Common myeloid progenitor, CD34-positive (primary cell): ENCODE data around the gene PNP.

ENCODE experiments used
- CTCF ChIA-PET: fragments of 350-600 bp; sonication (Branson Sonifier 250); formaldehyde crosslinking; loops from one replicate; lab custom pipeline; 2021; ENCODE audit warnings: antibody characterized with exemption; lab: Charles Lee
- POLR2A ChIA-PET: fragments of 350-600 bp; sonication (Branson Sonifier 250); formaldehyde crosslinking; loops from one replicate; lab custom pipeline; 2021; ENCODE audit warnings: antibody characterized with exemption; lab: Charles Lee
- DNase-seq, 3 donors: peaks; one replicate each; pipeline versions ENCODE4 v3.0.0 to v3.0.0-alpha.2; 2013
- H3K27ac ChIP-seq, 2 experiments: 1 replicate in 1 of 2; 2 replicates in 1 of 2; pipeline ENCODE4 v1.7.0; 2013; ENCODE audit warnings: inconsistent platforms in 2 of 2, low read length in 2 of 2, mild to moderate bottlenecking in 2 of 2, low read depth in 1 of 2, moderate library complexity in 1 of 2; ENCODE audit not compliant: severe bottlenecking in 2 of 2, insufficient read depth in 1 of 2, poor library complexity in 1 of 2
- H3K27me3 ChIP-seq, 5 experiments: replicated peaks in 2 of 5; 1 replicate in 3 of 5; 2 replicates in 2 of 5; pipeline versions ENCODE4 v1.6.1 to v1.7.0; 2013; ENCODE audit warnings: low read length in 4 of 5, mild to moderate bottlenecking in 2 of 5, moderate library complexity in 2 of 5, inconsistent platforms in 1 of 5; ENCODE audit not compliant: insufficient read depth in 5 of 5, control insufficient read depth in 4 of 5
- H3K36me3 ChIP-seq, 4 experiments: 1 replicate in 2 of 4; 2 replicates in 2 of 4; pipeline versions ENCODE4 v1.6.1 to v1.7.0; 2013; ENCODE audit warnings: low read length in 3 of 4, control low read depth in 1 of 4, mild to moderate bottlenecking in 1 of 4; ENCODE audit not compliant: control insufficient read depth in 4 of 4, insufficient read depth in 4 of 4
- H3K4me1 ChIP-seq, 4 experiments: 1 replicate in 3 of 4; 2 replicates in 1 of 4; pipeline versions ENCODE4 v1.6.1 to v1.7.1; 2013; ENCODE audit warnings: low read length in 3 of 4, mild to moderate bottlenecking in 3 of 4, control low read depth in 1 of 4, inconsistent platforms in 1 of 4, moderate library complexity in 1 of 4; ENCODE audit not compliant: control insufficient read depth in 4 of 4, insufficient read depth in 4 of 4; ENCODE audit errors: control extremely low read depth in 1 of 4
- H3K4me3 ChIP-seq, 7 experiments: 1 replicate in 4 of 7; 2 replicates in 3 of 7; pipeline versions ENCODE4 v1.5.1 to v1.7.0; 2013; ENCODE audit warnings: mild to moderate bottlenecking in 7 of 7, low read length in 6 of 7, moderate library complexity in 6 of 7, inconsistent platforms in 2 of 7, low read depth in 2 of 7, control low read depth in 1 of 7; ENCODE audit not compliant: insufficient read depth in 4 of 7, control insufficient read depth in 1 of 7; ENCODE audit errors: extremely low read depth in 1 of 7
- H3K9me3 ChIP-seq, 5 experiments: 1 replicate in 4 of 5; 2 replicates in 1 of 5; pipeline versions ENCODE4 v1.6.1 to v1.7.1; 2013; ENCODE audit warnings: low read length in 4 of 5, mild to moderate bottlenecking in 2 of 5, inconsistent platforms in 1 of 5, low read depth in 1 of 5, moderate library complexity in 1 of 5; ENCODE audit not compliant: control insufficient read depth in 4 of 5, insufficient read depth in 2 of 5; ENCODE audit errors: control extremely low read depth in 1 of 5
- WGBS: methylation state at CpG from one replicate; pipeline ENCODE4 v1.1.5; 2013; ENCODE audit not compliant: insufficient coverage; 5-methylcytosine and 5-hydroxymethylcytosine counted together

Gene PNP

GRCh38 chr14:20508367-20508766 lies 39.2 kb downstream of the PNP start:
- no peak overlapping the region for H3K4me3 ChIP-seq
- ChIA-PET POLR2A (no interaction called here), CTCF (no interaction called here)
- 100% methylated on average over 3 of the region's 8 CpGs for WGBS
- no peak overlapping the region for H3K27ac ChIP-seq
- peaks cover 0 to 2% (median 0%) of the 10 kb centered on the region in 5 experiments for H3K27me3 ChIP-seq
- no peak for DNase-seq
- no peaks in the 10 kb centered on the region for H3K36me3 ChIP-seq
- H3K9me3 ChIP-seq: no peaks in the 10 kb centered on the region
- peaks cover 0 to 3% (median 0%) of the 10 kb centered on the region in 4 experiments for H3K4me1 ChIP-seq

- H3K4me3 ChIP-seq: no peak overlapping the region
- no peak for DNase-seq
- H3K36me3 ChIP-seq: no peaks in the 10 kb centered on the region
- no peak overlapping the region for H3K27ac ChIP-seq
- H3K27me3 ChIP-seq: peaks cover 0 to 2% (median 0%) of the 10 kb centered on the region in 5 experiments
- ChIA-PET POLR2A (no interaction called here), CTCF (no interaction called here)
- H3K4me1 ChIP-seq: no peaks in the 10 kb centered on the region
- WGBS: 83% methylated on average over 3 of the region's 7 CpGs
- no peaks in the 10 kb centered on the region for H3K9me3 ChIP-seq
Measured at GRCh38 chr14:20512177-20512905, 43.1 kb downstream of the PNP start.

GRCh38 chr14:20515846-20516245 lies 46.6 kb downstream of the PNP start:
- H3K27me3 ChIP-seq: peaks cover 0 to 2% (median 0%) of the 10 kb centered on the region in 5 experiments
- H3K36me3 ChIP-seq: no peaks in the 10 kb centered on the region
- H3K27ac ChIP-seq: no peak overlapping the region
- ChIA-PET POLR2A (no interaction called here), CTCF (no interaction called here)
- 58% methylated on average over 2 of the region's 4 CpGs for WGBS
- H3K4me3 ChIP-seq: no peak overlapping the region
- no peaks in the 10 kb centered on the region for H3K4me1 ChIP-seq
- peaks cover 0 to 6% (median 2%) of the 10 kb centered on the region in 5 experiments for H3K9me3 ChIP-seq
- no peak for DNase-seq

- POLR2A ChIA-PET: no interaction called here
Measured at GRCh38 chr14:20516921-20517320, 47.7 kb downstream of the PNP start.

GRCh38 chr14:20522332-20522731 lies 53.1 kb downstream of the PNP start:
- POLR2A ChIA-PET: interaction anchor here (0.6 kb wide), 1 partner anchor 36 kb away, joined by 3 read pairs; no protein-coding TSS in a partner anchor
- Histone ChIP-seq H3K27me3 (no peaks in the 10 kb centered on the region), H3K4me1 (no peaks in the 10 kb centered on the region), H3K27ac (no peak overlapping the region), H3K4me3 (no peak overlapping the region), H3K36me3 (no peaks in the 10 kb centered on the region), H3K9me3 (peaks cover 0 to 6% (median 2%) of the 10 kb centered on the region in 5 experiments)
- DNase-seq: no peak
- CTCF ChIA-PET: no interaction called here
- WGBS: no CpG with 5 or more reads among the region's 1 CpG

More at GRCh38 chr14:20516921-20517320, 47.7 kb downstream of the PNP start:
- Histone ChIP-seq H3K9me3 (peaks cover 0 to 6% (median 2%) of the 10 kb centered on the region in 5 experiments), H3K27ac (no peak overlapping the region), H3K36me3 (no peaks in the 10 kb centered on the region), H3K4me1 (no peaks in the 10 kb centered on the region), H3K27me3 (peaks cover 0 to 2% (median 0%) of the 10 kb centered on the region in 5 experiments), H3K4me3 (no peak overlapping the region)
- no peak for DNase-seq
- WGBS: 90% methylated on average over 2 of the region's 4 CpGs
- CTCF ChIA-PET: interaction anchor here (1.3 to 1.8 kb wide), 2 partner anchors 12 to 91 kb away, joined by 3 to 5 read pairs; no protein-coding TSS in a partner anchor

GRCh38 chr14:20524027-20524426 lies 54.8 kb downstream of the PNP start:
- WGBS: 100% methylated on average over 2 of the region's 2 CpGs
- peaks cover 0 to 6% (median 0%) of the 10 kb centered on the region in 4 experiments for H3K4me1 ChIP-seq
- no peaks in the 10 kb centered on the region for H3K36me3 ChIP-seq
- DNase-seq: no peak
- no peak overlapping the region for H3K27ac ChIP-seq
- POLR2A ChIA-PET: no interaction called here
- H3K4me3 ChIP-seq: no peak overlapping the region
- CTCF ChIA-PET: interaction anchor here (0.5 to 0.9 kb wide), 2 partner anchors 11 to 217 kb away, joined by 3 read pairs; no protein-coding TSS in a partner anchor
- peaks cover 0 to 6% (median 2%) of the 10 kb centered on the region in 5 experiments for H3K9me3 ChIP-seq
- H3K27me3 ChIP-seq: no peaks in the 10 kb centered on the region
